ENCODE measurements around the gene IQCK.
A peak's percentile ranks its signal among the peaks of the same experiment; 100 is the strongest.

IQCK gene

GRCh38 chr16:19890901-19891300 is 172.8 kb downstream of the IQCK start:
- DNase-seq, result no peak

GRCh38 chr16:19892902-19893301 is 174.8 kb downstream of the IQCK start:
- no peak for DNase-seq

GRCh38 chr16:19894586-19894985 is 176.5 kb downstream of the IQCK start:
- no peak for DNase-seq

- DNase-seq, result no peak
Measured at GRCh38 chr16:19896951-19897350, 178.9 kb downstream of the IQCK start.

- DNase-seq, result no peak
Measured at GRCh38 chr16:19898166-19898565, 180.1 kb downstream of the IQCK start.

- DNase-seq, result peak; percentile 60
Measured at GRCh38 chr16:19898924-19899604, 181.0 kb downstream of the IQCK start.

- no peak for DNase-seq
Measured at GRCh38 chr16:19899605-19899955, 181.5 kb downstream of the IQCK start.

GRCh38 chr16:19901164-19901563 is 183.1 kb downstream of the IQCK start:
- DNase-seq, result no peak

GRCh38 chr16:19907161-19907992 is 189.3 kb downstream of the IQCK start:
- DNase-seq, result peak; percentile 67
